NCI-H1694 (cell line): ENCODE results near the gene AVPR1A.
"Not testable (repeated sequence)": the region's sequence is repeated elsewhere in the genome, so short reads cannot be mapped to it uniquely, and the experiment has no call there.

Experiments
- DNase-seq: peaks from one replicate; lab custom pipeline; 2025; lab: John Stamatoyannopoulos, UW

Gene AVPR1A

DNA sequence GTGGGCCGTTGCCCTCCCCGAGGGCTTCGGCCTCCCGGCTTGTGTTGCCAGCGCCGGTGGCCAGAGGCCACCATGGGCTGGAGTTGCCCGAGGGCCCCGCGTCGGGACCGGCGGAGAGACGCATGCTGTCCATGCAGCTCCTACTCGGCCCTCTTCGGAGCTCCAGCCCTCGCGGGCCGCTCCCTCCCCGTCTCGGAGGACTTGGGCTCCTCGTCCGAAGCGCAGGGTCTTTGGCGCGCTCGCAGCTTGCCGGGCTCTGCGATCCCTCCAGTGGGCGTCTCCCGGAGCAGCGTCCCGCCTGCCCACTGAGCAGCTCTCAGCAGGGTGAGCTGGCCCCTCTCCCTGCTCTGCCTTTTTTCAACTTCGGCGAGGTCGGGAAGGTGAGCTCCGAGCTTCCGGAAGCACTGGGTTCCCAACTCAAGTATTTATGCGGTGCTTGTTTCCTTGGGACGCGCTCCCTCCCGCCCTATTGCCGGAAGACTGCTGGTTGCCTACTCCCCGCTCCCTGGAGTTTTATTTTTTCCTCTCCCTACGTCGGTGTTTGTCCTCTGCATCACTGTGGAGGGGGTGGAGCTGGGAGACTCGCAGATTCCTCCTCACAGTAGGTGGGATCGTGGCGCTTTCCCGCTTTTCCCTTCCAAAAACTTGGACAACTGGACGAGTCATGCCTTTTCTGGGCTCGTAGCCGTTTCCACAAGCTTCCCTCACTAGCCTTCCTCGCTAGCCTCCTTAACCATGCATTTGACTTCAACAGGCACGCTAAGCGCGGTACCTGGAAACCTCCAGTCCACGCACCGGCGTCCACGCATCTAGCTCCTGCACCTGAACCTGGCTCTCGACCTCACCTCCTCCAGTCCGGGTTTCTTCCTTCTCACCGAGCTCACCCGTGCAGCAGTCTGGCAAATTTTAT lies at the start of gene AVPR1A:
TSS of gene AVPR1A (minus strand) at position 489 of the 910 bp plus-strand sequence. CDS start at position 124, 365 bp downstream.
- no peak for DNase-seq

GRCh38 chr12:63196168-63196567 lies 45.2 kb upstream of the AVPR1A start:
- DNase-seq, result no peak

DNA sequence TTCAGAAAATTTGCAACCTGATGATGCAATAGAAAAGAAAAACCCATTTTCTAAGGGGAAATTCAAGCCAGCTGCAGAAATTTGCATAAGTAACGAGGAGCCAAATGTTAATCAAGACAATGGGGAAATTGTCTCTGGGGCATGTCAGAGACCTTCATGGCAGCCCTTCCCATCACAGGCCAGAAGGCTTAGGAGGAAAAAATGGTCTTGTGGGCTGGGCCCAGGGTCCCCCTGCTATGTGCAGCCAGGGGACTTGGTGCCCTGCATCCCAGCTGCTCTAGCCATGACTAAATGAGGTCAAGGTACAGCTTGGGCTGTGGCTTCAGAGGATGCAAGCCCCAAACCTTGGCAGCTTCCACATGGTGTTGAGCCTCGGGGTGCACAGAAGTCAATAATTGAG lies 28.2 kb upstream of the AVPR1A start:
- no peak for DNase-seq

- DNase-seq, result no peak
Observed at GRCh38 chr12:63170321-63170720, 19.3 kb upstream of the AVPR1A start.

DNA sequence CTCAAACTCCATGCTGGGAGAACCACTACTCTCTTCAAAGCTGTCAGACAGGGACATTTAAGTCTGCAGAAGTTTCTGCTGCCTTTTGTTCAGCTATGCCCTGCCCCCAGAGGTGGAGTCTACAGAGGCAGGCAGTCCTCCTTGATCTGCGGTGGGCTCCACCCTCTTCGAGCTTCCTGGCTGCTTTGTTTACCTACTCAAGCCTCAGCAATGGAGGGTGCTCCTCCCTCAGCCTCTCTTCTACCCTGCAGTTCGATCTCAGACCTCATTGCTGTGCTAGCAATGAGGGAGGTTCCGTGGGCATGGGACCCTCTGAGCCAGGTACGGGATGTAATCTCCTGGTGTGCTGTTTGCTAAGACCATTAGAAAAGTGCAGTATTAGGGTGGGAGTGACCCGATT lies 16.7 kb upstream of the AVPR1A start:
- DNase-seq, result not testable (repeated sequence)

DNA sequence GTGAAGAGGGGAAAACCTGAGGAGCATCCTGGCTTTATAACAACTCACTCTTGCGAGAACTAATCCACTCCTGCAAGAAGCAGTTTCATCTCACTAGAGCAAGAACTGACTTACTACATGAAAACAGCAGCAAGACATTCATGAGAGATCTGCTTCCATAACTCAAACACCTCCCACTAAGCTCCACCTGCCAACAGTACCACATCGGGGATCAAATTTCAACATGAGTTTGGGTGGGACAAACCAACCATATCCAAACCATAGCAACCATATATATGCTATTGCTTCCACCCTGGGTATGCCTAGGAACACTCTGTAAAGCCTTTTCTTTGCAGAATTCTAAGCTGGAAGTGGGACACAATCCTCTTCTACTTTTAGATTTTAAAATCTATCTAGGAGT lies 13.9 kb upstream of the AVPR1A start:
- no peak for DNase-seq

DNA sequence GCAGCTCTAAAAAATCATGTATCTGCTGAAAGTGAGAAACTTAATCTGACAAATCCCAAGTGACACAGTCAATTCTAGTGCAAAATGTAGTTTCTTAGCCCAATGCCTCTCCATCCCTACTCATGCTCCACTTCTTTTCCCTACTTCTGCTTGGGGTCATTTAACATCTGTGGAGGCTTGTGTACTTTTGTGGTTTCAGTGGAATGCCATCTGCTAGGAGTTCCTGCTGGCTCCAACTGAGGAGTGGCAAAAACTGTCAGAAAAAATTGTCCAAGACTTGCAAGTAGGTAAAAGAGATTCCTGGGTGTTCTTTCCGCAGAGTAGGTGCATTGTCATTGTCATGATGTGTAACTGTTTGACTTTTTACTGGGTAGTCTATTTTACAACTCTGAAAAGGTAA lies 12.5 kb upstream of the AVPR1A start:
- no peak for DNase-seq

GRCh38 chr12:63155375-63155774 lies 4.4 kb upstream of the AVPR1A start:
- DNase-seq, result no peak

DNA sequence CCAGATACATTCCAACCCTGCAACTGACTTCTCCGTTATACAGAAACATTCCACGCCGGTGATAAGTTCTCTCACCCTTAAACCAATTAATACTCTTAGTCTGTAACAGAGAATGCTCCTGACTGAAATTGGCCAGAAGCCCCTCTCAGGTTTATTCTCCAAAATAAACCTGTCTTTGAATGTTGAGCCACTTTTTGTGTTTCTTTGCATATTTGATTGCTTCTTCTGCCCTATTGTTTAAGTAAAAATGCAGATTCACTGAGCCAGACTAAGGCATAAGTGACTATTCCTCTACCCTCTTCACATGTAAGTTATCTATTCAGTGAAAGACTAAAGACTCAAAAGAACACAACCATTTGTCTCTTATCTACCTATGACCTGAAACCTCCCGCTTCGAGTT lies 3.6 kb upstream of the AVPR1A start:
- no peak for DNase-seq

DNA sequence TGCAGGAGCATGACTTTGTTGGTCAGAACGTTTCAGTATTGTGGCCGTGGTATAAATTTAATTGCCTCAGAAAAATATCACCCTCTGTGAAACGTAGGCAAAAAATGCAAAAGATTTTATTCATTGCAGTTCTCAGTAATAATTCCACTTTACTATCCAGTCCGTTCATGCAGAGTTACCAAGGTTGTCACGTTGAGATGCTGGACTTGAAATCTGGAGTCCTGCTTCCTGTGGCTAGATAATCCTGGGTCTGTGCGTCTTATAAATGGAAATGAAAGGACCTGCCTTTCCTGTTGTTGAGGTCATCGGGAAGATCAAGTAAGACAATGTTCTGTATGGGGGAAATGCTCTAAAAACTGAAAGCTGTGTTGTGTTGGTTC lies 1.3 kb upstream of the AVPR1A start:
- DNase-seq, result no peak

GRCh38 chr12:63151623-63152320 lies 771 bp upstream of the AVPR1A start:
- peak; percentile 34 for DNase-seq

DNA sequence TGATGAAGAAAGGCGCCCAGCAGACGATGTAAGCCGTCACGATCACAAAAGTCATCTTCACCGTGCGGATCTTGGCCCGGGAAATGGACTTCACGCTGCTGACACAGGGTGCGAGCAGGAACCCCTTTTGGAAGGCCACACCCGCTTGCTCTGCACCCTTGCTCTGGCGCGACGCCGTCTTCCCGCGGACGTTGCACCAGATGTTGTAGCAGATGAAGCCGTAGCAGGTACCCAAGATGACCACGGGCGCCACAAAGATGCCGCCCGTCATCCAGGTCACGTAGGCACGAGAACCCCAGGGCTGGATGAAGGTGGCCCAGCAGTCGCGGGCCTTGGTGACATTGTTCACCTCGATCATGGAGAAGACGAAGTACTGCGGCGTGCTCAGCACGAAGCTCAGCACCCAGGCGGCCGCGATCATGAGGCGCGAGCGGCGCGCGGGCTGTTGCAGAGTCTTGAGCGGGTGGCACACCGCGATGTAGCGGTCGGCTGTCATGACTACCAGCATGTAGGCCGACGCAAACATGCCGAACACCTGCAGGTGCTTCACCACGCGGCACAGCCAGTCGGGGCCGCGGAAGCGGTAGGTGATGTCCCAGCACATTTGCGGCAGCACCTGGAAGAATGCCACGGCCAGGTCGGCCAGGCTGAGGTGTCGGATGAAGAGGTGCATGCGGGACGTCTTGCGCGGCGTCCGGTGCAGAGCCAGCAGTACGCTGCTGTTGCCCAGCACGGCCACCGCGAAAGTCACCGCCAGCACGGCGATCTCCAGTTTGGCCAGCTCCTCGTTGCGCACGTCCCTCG lies 890 bp downstream of the AVPR1A start:
- DNase-seq, result no peak

DNA sequence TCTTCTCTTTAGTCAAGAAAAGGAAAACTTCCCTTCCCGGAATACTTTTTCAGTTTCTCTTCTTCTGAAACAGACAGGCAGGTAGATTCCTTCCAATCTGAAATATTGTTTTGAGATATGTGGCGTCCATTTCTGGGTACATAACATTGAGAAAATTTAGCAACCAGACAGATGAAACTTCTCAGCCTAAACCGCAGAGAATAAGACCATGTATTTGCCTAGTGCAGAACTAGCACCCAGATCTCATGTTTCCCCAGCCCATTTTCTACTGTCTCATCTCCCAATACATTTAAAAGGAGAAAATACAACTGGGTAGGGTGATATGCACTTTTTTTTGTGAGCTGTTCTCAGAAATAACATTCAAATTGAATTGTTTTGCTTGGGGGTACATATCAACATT lies 6.4 kb downstream of the AVPR1A start:
- DNase-seq, result no peak

- DNase-seq, result no peak
Observed at GRCh38 chr12:63138488-63138887, 12.5 kb downstream of the AVPR1A start.

- DNase-seq, result no peak
Observed at GRCh38 chr12:63133981-63134380, 17.0 kb downstream of the AVPR1A start.

DNA sequence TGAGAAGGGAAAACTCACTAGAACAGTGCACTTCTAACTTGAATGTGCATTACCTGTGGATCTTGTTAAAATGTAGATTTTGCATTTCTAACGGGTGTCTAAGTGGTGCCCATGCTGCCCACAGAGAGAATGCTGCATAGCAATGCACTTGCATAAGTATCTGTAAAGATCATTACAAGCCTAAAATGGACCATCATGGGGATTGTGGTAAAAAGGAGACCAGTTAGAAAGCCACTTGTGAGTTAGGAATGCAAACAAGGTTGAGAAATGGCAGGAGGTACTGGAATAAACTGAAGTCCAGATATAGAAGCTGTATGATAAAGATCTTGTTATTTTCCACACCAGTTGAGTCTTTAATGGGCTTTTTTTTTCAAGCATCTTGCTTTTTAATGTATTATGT lies 18.8 kb downstream of the AVPR1A start:
- no peak for DNase-seq

- DNase-seq, result no peak
Observed at GRCh38 chr12:63129927-63130326, 21.1 kb downstream of the AVPR1A start.

DNA sequence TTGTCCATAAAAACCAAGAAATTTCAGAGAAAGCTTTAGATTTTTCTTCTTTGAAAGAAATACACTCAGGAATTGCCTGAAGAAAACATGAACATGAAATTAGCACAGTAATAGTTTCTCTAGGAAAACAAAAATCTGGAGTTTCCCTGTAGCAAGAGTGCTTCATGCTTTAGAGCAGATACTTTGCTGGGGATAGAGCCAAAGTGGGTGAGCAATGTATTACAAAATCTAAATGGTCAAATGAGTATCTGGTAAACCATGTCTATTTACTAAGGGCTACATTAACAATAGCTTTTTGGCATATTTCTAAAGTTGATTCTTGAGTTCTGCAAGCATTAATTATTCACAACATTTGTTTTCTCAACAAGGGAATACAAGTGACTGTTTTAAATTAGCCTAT lies 26.2 kb downstream of the AVPR1A start:
- no peak for DNase-seq

GRCh38 chr12:63103494-63104131 lies 47.4 kb downstream of the AVPR1A start:
- no peak for DNase-seq

GRCh38 chr12:63101920-63102319 lies 49.1 kb downstream of the AVPR1A start:
- DNase-seq, result no peak

GRCh38 chr12:63098851-63099250 lies 52.1 kb downstream of the AVPR1A start:
- no peak for DNase-seq

- DNase-seq, result no peak
Observed at GRCh38 chr12:63095369-63095980, 55.5 kb downstream of the AVPR1A start.
